ENCODE measurements around the gene KCTD14. TPM values are rescaled to one million over a fixed set of nuclear protein-coding genes. Genes with fewer than 3 reads are reported as not detected.
"Not testable (repeated sequence)": the region's sequence is repeated elsewhere in the genome, so short reads cannot be mapped to it uniquely, and the experiment has no call there.

Gene KCTD14
- total RNA-seq, 1 experiment from 2014 or later = 12.5 TPM

GRCh38 chr11:78030429-78031325 is 7.6 kb upstream of the KCTD14 start:
- Histone ChIP-seq H3K4me1 (ENCODE audit: insufficient read depth, low read length) (no peaks in the 10 kb centered on the region), H3K4me2 (ENCODE audit: insufficient read depth, insufficient read length, low read length) (no peak overlapping the region), H4K20me1 (ENCODE audit: control insufficient read depth, insufficient read depth, insufficient read length) (no peaks in the 10 kb centered on the region), H3K79me2 (ENCODE audit: insufficient read depth, low read length) (no peaks in the 10 kb centered on the region), H3K14ac (ENCODE audit: insufficient read depth, low read length) (no peak overlapping the region), H3K18ac (ENCODE audit: insufficient read length, low read depth, low read length) (no peak overlapping the region), H3K79me1 (ENCODE audit: insufficient read depth, low read depth, low read length, poor library complexity, severe bottlenecking) (no peaks in the 10 kb centered on the region), H3K9me3 (ENCODE audit: control insufficient read depth, low read depth, low read length) (no peaks in the 10 kb centered on the region), H3K56ac (ENCODE audit: insufficient read length, low read depth, low read length) (no peak overlapping the region), H4K5ac (ENCODE audit: insufficient read length, low read depth, low read length) (no peak overlapping the region), H2AK5ac (ENCODE audit: insufficient read length, low read length) (no peak overlapping the region), H3T11ph (ENCODE audit: low read length) (no peak overlapping the region), H2BK120ac (ENCODE audit: low read depth, low read length, poor library complexity, severe bottlenecking) (no peak overlapping the region), H2AFZ (ENCODE audit: low read length) (no peak overlapping the region), H3K27me3 (ENCODE audit: insufficient read depth, low read length) (no peaks in the 10 kb centered on the region), H2BK15ac (ENCODE audit: low read depth, low read length) (no peak overlapping the region), H3K4ac (ENCODE audit: low read depth, low read length) (no peak overlapping the region), H2BK12ac (ENCODE audit: insufficient read length, low read depth, low read length) (no peak overlapping the region), H3K23ac (ENCODE audit: insufficient read length, low read depth, low read length) (no peak overlapping the region), H4K91ac (ENCODE audit: insufficient read length, low read depth, low read length) (no peak overlapping the region), H3K9ac (ENCODE audit: extremely low read depth, insufficient read length, low read length) (no peak overlapping the region), H3K23me2 (ENCODE audit: insufficient read length, low read depth, low read length, poor library complexity, severe bottlenecking) (no peaks in the 10 kb centered on the region), H4K8ac (replicated peaks; ENCODE audit: insufficient read length, low read depth, low read length) (no peak overlapping the region), H3K27ac (ENCODE audit: insufficient read length, low read depth, low read length) (no peak overlapping the region), H2BK5ac (ENCODE audit: insufficient read length, low read length) (no peak overlapping the region), H2BK20ac (ENCODE audit: low read depth, low read length, poor library complexity, severe bottlenecking) (no peak overlapping the region)
- TF ChIP-seq CTCF (conservative IDR thresholded peaks at IDR 0.05) = no peak
- peaks cover 0 to 5% of the 10 kb centered on the region in 2 experiments; a peak in 2 of 5 replicates for H3K9me3 Mint-ChIP-seq
- H3K27me3 Mint-ChIP-seq (ENCODE audit: low read depth) = no peaks in the 10 kb centered on the region
- H3K36me3 Mint-ChIP-seq (ENCODE audit: insufficient read depth in 1 of 3, low read depth in 3 of 3) = no peaks in the 10 kb centered on the region
- DNase-seq = no peak
- peak overlapping the region in 2 of 3 experiments; percentile 60 to 87; a peak in 2 of 7 replicates for H3K27ac Mint-ChIP-seq
- no CpG with 5 or more reads among the region's 7 CpGs for WGBS (ENCODE audit: extremely low coverage, insufficient read length, low lambda C conversion rate)
- no peak overlapping the region for H3K4me3 Mint-ChIP-seq
- H3K4me1 Mint-ChIP-seq = peaks cover 6 to 17% of the 10 kb centered on the region in 2 experiments

GRCh38 chr11:78028423-78028822 is 5.3 kb upstream of the KCTD14 start:
- H3K56ac ChIP-seq (ENCODE audit: insufficient read length, low read depth, low read length); H2BK5ac ChIP-seq (ENCODE audit: insufficient read length, low read length); H2BK12ac ChIP-seq (ENCODE audit: insufficient read length, low read depth, low read length); DNase-seq; H3T11ph ChIP-seq (ENCODE audit: low read length); H2AFZ ChIP-seq (ENCODE audit: low read length); H2BK20ac ChIP-seq (ENCODE audit: low read depth, low read length, poor library complexity, severe bottlenecking); H4K20me1 ChIP-seq (ENCODE audit: control insufficient read depth, insufficient read depth, insufficient read length); H3K9ac ChIP-seq (ENCODE audit: extremely low read depth, insufficient read length, low read length); H3K27me3 Mint-ChIP-seq (ENCODE audit: low read depth); H3K27me3 ChIP-seq (ENCODE audit: insufficient read depth, low read length); H2BK120ac ChIP-seq (ENCODE audit: low read depth, low read length, poor library complexity, severe bottlenecking); H3K18ac ChIP-seq (ENCODE audit: insufficient read length, low read depth, low read length); H2AK5ac ChIP-seq (ENCODE audit: insufficient read length, low read length); H2BK15ac ChIP-seq (ENCODE audit: low read depth, low read length); H3K4me2 ChIP-seq (ENCODE audit: insufficient read depth, insufficient read length, low read length); H3K79me2 ChIP-seq (ENCODE audit: insufficient read depth, low read length); H3K4ac ChIP-seq (ENCODE audit: low read depth, low read length); H3K23me2 ChIP-seq (ENCODE audit: insufficient read length, low read depth, low read length, poor library complexity, severe bottlenecking); H4K5ac ChIP-seq (ENCODE audit: insufficient read length, low read depth, low read length); H3K36me3 Mint-ChIP-seq (ENCODE audit: insufficient read depth in 1 of 3, low read depth in 3 of 3); H3K23ac ChIP-seq (ENCODE audit: insufficient read length, low read depth, low read length); H3K27ac ChIP-seq (ENCODE audit: insufficient read length, low read depth, low read length); H4K8ac ChIP-seq (replicated peaks; ENCODE audit: insufficient read length, low read depth, low read length); H3K9me3 Mint-ChIP-seq; H3K14ac ChIP-seq (ENCODE audit: insufficient read depth, low read length); H3K4me1 ChIP-seq (ENCODE audit: insufficient read depth, low read length); H3K79me1 ChIP-seq (ENCODE audit: insufficient read depth, low read depth, low read length, poor library complexity, severe bottlenecking); H3K9me3 ChIP-seq (ENCODE audit: control insufficient read depth, low read depth, low read length); H3K4me3 Mint-ChIP-seq; H4K91ac ChIP-seq (ENCODE audit: insufficient read length, low read depth, low read length): not testable (repeated sequence)
- Mint-ChIP-seq H3K4me1 (peaks cover 6 to 10% of the 10 kb centered on the region in 2 experiments), H3K27ac (peak overlapping the region in 1 of 3 experiments; percentile 73; a peak in 1 of 7 replicates)
- WGBS (ENCODE audit: extremely low coverage, insufficient read length, low lambda C conversion rate) = no CpG with 5 or more reads among the region's 9 CpGs
